ENCODE results near the gene DDIT4. TPM values are rescaled to one million over a fixed set of nuclear protein-coding genes. Genes with fewer than 3 reads are reported as not detected.
A peak's percentile ranks its signal among the peaks of the same experiment; 100 is the strongest.

Gene DDIT4
- total and polyA plus RNA-seq, 9 of the 15 experiments (the other 6 are each of a cell fraction or from before 2014, with no cell fraction given) = 8.2 to 675 (median 159) TPM

DNA sequence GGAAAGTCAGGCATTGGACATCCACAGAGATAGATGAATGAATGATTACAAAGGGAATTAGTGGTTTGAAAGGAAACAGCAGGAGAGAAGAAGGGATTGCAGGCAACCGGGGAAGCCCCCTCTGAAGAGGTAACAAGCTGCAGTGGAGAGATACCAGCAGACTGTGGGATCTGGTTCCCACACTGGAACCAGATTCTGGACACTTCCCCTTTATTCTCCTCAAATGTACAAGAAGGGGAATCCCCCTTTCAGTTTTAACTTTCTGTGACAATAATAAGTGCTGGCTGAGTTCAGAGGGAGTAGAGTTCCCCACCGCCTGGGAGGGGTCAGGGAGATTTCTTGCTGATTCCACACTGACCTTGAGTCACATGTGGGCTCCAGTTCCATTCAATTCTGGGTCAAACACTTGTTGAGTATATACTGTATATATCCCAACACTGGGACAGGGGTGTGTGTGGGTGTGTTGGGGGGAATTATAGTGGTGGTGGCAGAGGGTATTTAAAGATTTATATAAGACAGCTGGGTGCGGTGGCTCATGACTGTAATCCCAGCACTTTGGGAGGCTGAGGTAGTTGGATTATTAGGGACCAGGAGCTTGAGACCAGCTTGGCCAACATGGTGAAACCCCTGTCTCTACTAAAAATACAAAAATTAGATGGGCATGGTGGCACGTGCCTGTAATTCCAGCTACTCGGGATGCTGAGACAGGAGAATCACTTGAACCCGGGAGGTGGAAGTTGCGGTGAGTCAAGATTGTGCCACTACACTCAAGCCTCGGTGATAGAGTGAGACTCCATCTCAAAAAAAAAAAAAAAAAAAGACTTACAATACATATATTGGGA, 16.5 kb upstream of the DDIT4 start (continued):
- no peak for TF ChIP-seq THAP12 (CRISPR knock-in tag; IDR thresholded peaks at IDR 0.05)
- 0 out of 2 replicates have a peak, but pooled peaks have one; percentile 25 for TF ChIP-seq RUNX1 (IDR thresholded peaks at IDR 0.05; ENCODE audit: low read depth)
- TF ChIP-seq SREBF1 (IDR thresholded peaks at IDR 0.05; ENCODE audit: borderline replicate concordance, low read depth, low read length) = no peak
- TF ChIP-seq NCOA6 (IDR thresholded peaks at IDR 0.05) = no peak
- no peak for TF ChIP-seq PCBP1 (IDR thresholded peaks at IDR 0.05; ENCODE audit: low read depth, low read length, poor library complexity, severe bottlenecking)
- no peak for TF ChIP-seq ZNF77 (CRISPR knock-in tag; IDR thresholded peaks at IDR 0.05)
- TF ChIP-seq ZKSCAN3 (CRISPR knock-in tag; IDR thresholded peaks at IDR 0.05) = no peak
- no peak for TF ChIP-seq MTF1 (CRISPR knock-in tag; IDR thresholded peaks at IDR 0.05; ENCODE audit: borderline replicate concordance)
- no peak for TF ChIP-seq RERE (CRISPR knock-in tag; IDR thresholded peaks at IDR 0.05; ENCODE audit: borderline replicate concordance)
- no peak for TF ChIP-seq TFE3 (CRISPR knock-in tag; IDR thresholded peaks at IDR 0.05)
- TF ChIP-seq NFATC3 (IDR thresholded peaks at IDR 0.05) = no peak
- peak; percentile 47; the same call in 1 of the 2 replicates for TF ChIP-seq ZNF3 (CRISPR knock-in tag; IDR thresholded peaks at IDR 0.05)
- TF ChIP-seq TEAD4 (IDR thresholded peaks at IDR 0.05; ENCODE audit: low read length) = peak; percentile 85
- no peak for TF ChIP-seq TEAD4 (CRISPR knock-in tag; IDR thresholded peaks at IDR 0.05; ENCODE audit: borderline replicate concordance)
- peak; percentile 82 for TF ChIP-seq EP300 (IDR thresholded peaks at IDR 0.05; ENCODE audit: low read length)
- TF ChIP-seq, protein P1, sequence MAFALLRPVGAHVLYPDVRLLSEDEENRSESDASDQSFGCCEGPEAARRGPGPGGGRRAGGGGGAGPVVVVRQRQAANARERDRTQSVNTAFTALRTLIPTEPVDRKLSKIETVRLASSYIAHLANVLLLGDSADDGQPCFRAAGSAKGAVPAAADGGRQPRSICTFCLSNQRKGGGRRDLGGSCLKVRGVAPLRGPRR (CRISPR knock-in tag; IDR thresholded peaks at IDR 0.05) = no peak
- TF ChIP-seq PHTF2 (CRISPR knock-in tag; IDR thresholded peaks at IDR 0.05) = no peak
- TF ChIP-seq SMAD3 (CRISPR knock-in tag; conservative IDR thresholded peaks at IDR 0.05) = no peak
- TF ChIP-seq RBFOX2 (IDR thresholded peaks at IDR 0.05; ENCODE audit: low read depth, low read length) = no peak
